ENCODE results near the gene CLOCK.

- 0 out of 2 replicates have a peak, but pooled peaks have one; percentile 16 for TF ChIP-seq CTCF (conservative IDR thresholded peaks at IDR 0.05; ENCODE audit: low read depth, low read length)
- no peak for TF ChIP-seq EZH2 (IDR thresholded peaks at IDR 0.05; ENCODE audit: borderline replicate concordance, low read depth, low read length, poor library complexity, severe bottlenecking)
These were observed 111.4 kb downstream of the CLOCK start for GRCh38 chr4:55435141-55435841.

Data from A673 (cell line).